Upper lobe of left lung (tissue), 6 donors: ENCODE data around the gene TNFAIP1. TPM values are rescaled to one million over a fixed set of nuclear protein-coding genes. Genes with fewer than 3 reads are reported as not detected.

ENCODE experiments used
- ATAC-seq, 2 donors: fragments of 200-7000 bp; cut with Tn5 transposase; one replicate each; pipeline ENCODE4 v1.9.1; 2022; ENCODE audit warnings: mild to moderate bottlenecking in 2 of 2, moderate library complexity in 2 of 2; ENCODE audit not compliant: low FRiP score in 2 of 2
- DNase-seq, 2 donors: peaks; one replicate each; pipeline ENCODE4 v3.0.0-alpha.2; 2019 to 2020
- H3K27ac ChIP-seq, 4 donors: fragments of 200-600 bp; sonication (generic); one replicate each; pipeline ENCODE4 v1.5.1; 2016 to 2019
- H3K27me3 ChIP-seq, 4 donors: fragments of 200-600 bp; sonication (generic); one replicate each; pipeline ENCODE4 v1.5.1; 2017 to 2019
- H3K36me3 ChIP-seq, 4 donors: fragments of 200-600 bp; sonication (generic); one replicate each; pipeline ENCODE4 v1.5.1; 2016 to 2019
- H3K4me1 ChIP-seq, 4 donors: fragments of 200-600 bp; sonication (generic); one replicate each; pipeline ENCODE4 v1.5.1; 2018 to 2019
- H3K4me3 ChIP-seq, 4 donors: fragments of 200-600 bp; sonication (generic); one replicate each; pipeline ENCODE4 v1.5.1; 2017 to 2019; ENCODE audit warnings: mild to moderate bottlenecking in 2 of 4, moderate library complexity in 1 of 4
- H3K9me3 ChIP-seq, 4 donors: fragments of 200-600 bp; sonication (generic); one replicate each; pipeline ENCODE4 v1.5.1; 2018 to 2019
- CTCF ChIP-seq, 6 experiments: fragments of 450-650 bp in 4 of 6; fragments of 200-600 bp in 2 of 6; sonication (generic) in 2 of 6; IDR thresholded peaks; one replicate each; pipeline ENCODE4 v1.5.1; 2016 to 2019; ENCODE audit warnings: antibody characterized with exemption in 6 of 6
- EP300 ChIP-seq, 4 donors: sonication (generic); formaldehyde crosslinking; IDR thresholded peaks; one replicate each; pipeline ENCODE4 v1.5.1; 2017; ENCODE audit warnings: antibody characterized with exemption in 4 of 4, control low read depth in 2 of 4
- POLR2A ChIP-seq, 4 donors: fragments of 450-650 bp; IDR thresholded peaks; one replicate each; pipeline ENCODE4 v1.5.1; 2016 to 2017; ENCODE audit warnings: antibody characterized with exemption in 4 of 4, mild to moderate bottlenecking in 2 of 4
- POLR2AphosphoS5 ChIP-seq, 2 donors: sonication (generic); formaldehyde crosslinking; IDR thresholded peaks; one replicate each; pipeline ENCODE4 v1.5.1; 2017; ENCODE audit warnings: antibody characterized with exemption in 2 of 2
- WGBS, 2 donors: methylation state at CpG; one replicate each; pipeline ENCODE4 v1.1.5; 2017 to 2018; 5-methylcytosine and 5-hydroxymethylcytosine counted together
- total RNA-seq, 6 donors: library from RNA; depleted of rRNA in 4 of 6; stranded (reverse); fragments of >200 nt in 4 of 6; gene quantifications; one replicate each; pipeline versions ENCODE4 v1.1.0 to v1.2.1, GENCODE V29; 2016 to 2021
- donor health status: DM: no; HTN: no; CAD: no; lungs with moderate emphysema.
- donor health status: DM: no; HTN: yes; CAD: no; lungs with severe emphysema.

Gene TNFAIP1
- total RNA-seq, 6 donors from 2014 or later, result 27.2 to 74.3 (median 46.4) TPM

GRCh38 chr17:28339431-28339830 lies 3.9 kb downstream of the TNFAIP1 start:
- H3K27me3 ChIP-seq, result no peaks in the 10 kb centered on the region
- H3K4me3 ChIP-seq, result no peak overlapping the region
- DNase-seq, result peak in 1 of 2 donors; percentile 64
- peaks cover 28 to 46% (median 31%) of the 10 kb centered on the region in 4 donors for H3K4me1 ChIP-seq
- no peaks in the 10 kb centered on the region for H3K9me3 ChIP-seq
- ATAC-seq, result no peak
- peak overlapping the region in 3 of 4 donors; percentile 72 to 97 (median 94) for H3K27ac ChIP-seq
- TF ChIP-seq POLR2A (IDR thresholded peaks at IDR 0.05), result no peak
- TF ChIP-seq EP300 (IDR thresholded peaks at IDR 0.05), result no peak
- no peak for TF ChIP-seq CTCF (IDR thresholded peaks at IDR 0.05)
- TF ChIP-seq POLR2AphosphoS5 (IDR thresholded peaks at IDR 0.05), result no peak
- H3K36me3 ChIP-seq, result peaks cover 32 to 52% (median 49%) of the 10 kb centered on the region in 4 donors
- WGBS, 2 donors, result 94 to 95% methylated on average over 13 to 15 of the region's 15 CpGs

GRCh38 chr17:28340374-28340773 lies 4.8 kb downstream of the TNFAIP1 start:
- no peak for ATAC-seq
- H3K4me3 ChIP-seq, result no peak overlapping the region
- peaks cover 24 to 41% (median 26%) of the 10 kb centered on the region in 4 donors for H3K4me1 ChIP-seq
- H3K27ac ChIP-seq, result no peak overlapping the region
- no peak for DNase-seq
- peaks cover 36 to 62% (median 58%) of the 10 kb centered on the region in 4 donors for H3K36me3 ChIP-seq
- WGBS, 2 donors, result 85 to 95% methylated on average over 6 of the region's 6 CpGs
- no peaks in the 10 kb centered on the region for H3K9me3 ChIP-seq
- no peaks in the 10 kb centered on the region for H3K27me3 ChIP-seq
- TF ChIP-seq POLR2A (IDR thresholded peaks at IDR 0.05), result no peak

GRCh38 chr17:28341516-28341915 lies 6.0 kb downstream of the TNFAIP1 start:
- no peak for ATAC-seq
- Histone ChIP-seq H3K4me1 (peaks cover 19 to 33% (median 26%) of the 10 kb centered on the region in 4 donors), H3K9me3 (no peaks in the 10 kb centered on the region), H3K4me3 (no peak overlapping the region), H3K36me3 (peaks cover 36 to 73% (median 68%) of the 10 kb centered on the region in 4 donors), H3K27me3 (no peaks in the 10 kb centered on the region), H3K27ac (no peak overlapping the region)
- no peak for TF ChIP-seq POLR2A (IDR thresholded peaks at IDR 0.05)
- no peak for TF ChIP-seq EP300 (IDR thresholded peaks at IDR 0.05)
- no peak for TF ChIP-seq POLR2AphosphoS5 (IDR thresholded peaks at IDR 0.05)
- TF ChIP-seq CTCF (IDR thresholded peaks at IDR 0.05), result no peak
- DNase-seq, result no peak
- 91 to 94% methylated on average over 10 to 11 of the region's 11 CpGs for WGBS, 2 donors

GRCh38 chr17:28342313-28342712 lies 6.8 kb downstream of the TNFAIP1 start:
- TF ChIP-seq EP300 (IDR thresholded peaks at IDR 0.05), result no peak
- no peak for TF ChIP-seq POLR2AphosphoS5 (IDR thresholded peaks at IDR 0.05)
- no peak for TF ChIP-seq POLR2A (IDR thresholded peaks at IDR 0.05)
- no peak for TF ChIP-seq CTCF (IDR thresholded peaks at IDR 0.05)
- peaks cover 42 to 81% (median 76%) of the 10 kb centered on the region in 4 donors for H3K36me3 ChIP-seq
- no peak for ATAC-seq

GRCh38 chr17:28343491-28343932 lies 8.0 kb downstream of the TNFAIP1 start:
- H3K27me3 ChIP-seq, result no peaks in the 10 kb centered on the region
- peaks cover 11 to 23% (median 19%) of the 10 kb centered on the region in 4 donors for H3K4me1 ChIP-seq

More at GRCh38 chr17:28342313-28342712, 6.8 kb downstream of the TNFAIP1 start:
- Histone ChIP-seq H3K27ac (no peak overlapping the region), H3K4me1 (peaks cover 17 to 29% (median 25%) of the 10 kb centered on the region in 4 donors), H3K27me3 (no peaks in the 10 kb centered on the region), H3K4me3 (no peak overlapping the region), H3K9me3 (no peaks in the 10 kb centered on the region)
- WGBS, 2 donors, result 90 to 94% methylated on average over 14 of the region's 14 CpGs
- peak in 1 of 2 donors; percentile 50 for DNase-seq

More at GRCh38 chr17:28343491-28343932, 8.0 kb downstream of the TNFAIP1 start:
- TF ChIP-seq POLR2A (IDR thresholded peaks at IDR 0.05) (no peak), EP300 (IDR thresholded peaks at IDR 0.05) (no peak), CTCF (IDR thresholded peaks at IDR 0.05) (no peak), POLR2AphosphoS5 (IDR thresholded peaks at IDR 0.05) (no peak)
- H3K4me3 ChIP-seq, result no peak overlapping the region
- peaks cover 54 to 93% (median 86%) of the 10 kb centered on the region in 4 donors for H3K36me3 ChIP-seq
- DNase-seq (no peak), ATAC-seq (no peak)
- no peaks in the 10 kb centered on the region for H3K9me3 ChIP-seq
- H3K27ac ChIP-seq, result no peak overlapping the region
- WGBS, 2 donors, result 79 to 89% methylated on average over 3 to 10 of the region's 10 CpGs
